GM19468 (cell line): ENCODE results near the gene FN3KRP.
"Not testable (repeated sequence)": the region's sequence is repeated elsewhere in the genome, so short reads cannot be mapped to it uniquely, and the experiment has no call there.

Experiments
- ATAC-seq: cut with Tn5 transposase; IDR thresholded peaks from one replicate; pipeline ENCODE4 v1.9.1; 2021; ENCODE audit warnings: mild to moderate bottlenecking, moderate library complexity, moderate number of reproducible peaks; ENCODE audit not compliant: unreplicated experiment; ENCODE audit errors: extremely low read depth

Gene FN3KRP

DNA sequence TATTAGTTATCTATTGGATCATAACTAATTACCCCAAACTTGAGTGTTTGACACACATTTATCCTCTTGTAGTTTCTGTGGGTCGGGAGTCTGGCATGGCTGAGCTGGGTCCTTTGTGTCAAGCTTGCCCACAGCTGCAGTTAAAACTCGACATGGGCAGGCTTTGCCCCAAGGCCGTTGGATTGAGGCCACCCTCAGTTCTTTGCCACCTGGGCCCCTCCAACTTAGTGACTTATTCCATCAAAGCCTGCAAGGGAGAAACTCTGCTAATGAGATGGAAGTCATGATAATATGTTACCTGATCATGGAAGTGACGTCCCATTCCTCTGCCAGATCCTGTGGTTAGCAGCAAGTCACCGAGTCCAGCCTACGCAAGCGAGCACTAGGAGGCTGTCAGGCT, 52.5 kb downstream of the FN3KRP start:
- ATAC-seq, result no peak

DNA sequence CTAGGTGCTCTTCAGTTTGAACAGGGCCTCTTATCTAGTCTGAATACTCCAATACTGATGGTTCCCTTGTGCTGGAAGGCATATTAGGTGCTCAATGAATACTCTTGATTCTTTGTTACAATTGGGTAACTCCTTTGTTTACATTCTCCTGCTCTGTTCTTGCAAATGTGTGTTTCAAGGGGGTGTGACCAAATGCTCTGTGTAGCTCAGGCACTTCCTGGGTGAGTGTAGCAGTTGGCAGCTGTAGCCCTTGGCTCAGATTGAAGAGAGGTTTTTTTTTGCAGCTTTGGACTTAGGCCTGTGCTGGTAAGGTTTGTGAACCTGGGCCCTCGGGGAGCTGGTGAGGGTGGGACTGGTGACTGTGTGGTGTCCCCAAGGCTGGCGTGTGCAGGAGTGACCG, 55.5 kb downstream of the FN3KRP start:
- ATAC-seq, result no peak

GRCh38 chr17:82774456-82774855, 58.0 kb downstream of the FN3KRP start:
- ATAC-seq, result not testable (repeated sequence)

GRCh38 chr17:82775001-82775823, 58.7 kb downstream of the FN3KRP start:
- no peak for ATAC-seq

- ATAC-seq, result no peak
These were observed 59.9 kb downstream of the FN3KRP start for GRCh38 chr17:82776454-82776853.
